ENCODE measurements around the gene EHMT1.

EHMT1 gene

GRCh38 chr9:137618105-137619067 is at the start of gene EHMT1:
Gene EHMT1, plus strand, starts transcription at chr9:137619005. Its CDS starts 24 bp downstream, at chr9:137619029.
- peak; percentile 80 for DNase-seq

GRCh38 chr9:137569609-137570203 is 49.1 kb upstream of the EHMT1 start:
- DNase-seq, result no peak

GRCh38 chr9:137570566-137570965 is 48.2 kb upstream of the EHMT1 start:
- no peak for DNase-seq

GRCh38 chr9:137574192-137574591 is 44.6 kb upstream of the EHMT1 start:
- no peak for DNase-seq

- DNase-seq, result no peak
These were observed 43.5 kb upstream of the EHMT1 start for GRCh38 chr9:137575364-137575715.

- DNase-seq, result no peak
These were observed 42.9 kb upstream of the EHMT1 start for GRCh38 chr9:137575716-137576411.

- DNase-seq, result peak; percentile 89
These were observed 40.1 kb upstream of the EHMT1 start, which contains the start of gene DPH7 for GRCh38 chr9:137578518-137579258. Gene DPH7, minus strand, starts transcription at chr9:137578925. Its CDS starts 148 bp downstream, at chr9:137578777.

GRCh38 chr9:137579259-137579604 is 39.6 kb upstream of the EHMT1 start:
- no peak for DNase-seq

- DNase-seq, result no peak
These were observed 38.4 kb upstream of the EHMT1 start for GRCh38 chr9:137580209-137580953.

- no peak for DNase-seq
These were observed 37.9 kb upstream of the EHMT1 start for GRCh38 chr9:137580954-137581322.

- no peak for DNase-seq
These were observed 37.2 kb upstream of the EHMT1 start for GRCh38 chr9:137581361-137582285.

- no peak for DNase-seq
These were observed 36.4 kb upstream of the EHMT1 start for GRCh38 chr9:137582286-137582860.

GRCh38 chr9:137583347-137583746 is 35.5 kb upstream of the EHMT1 start:
- no peak for DNase-seq

GRCh38 chr9:137583957-137584356 is 34.8 kb upstream of the EHMT1 start:
- DNase-seq, result no peak

GRCh38 chr9:137586854-137587253 is 32.0 kb upstream of the EHMT1 start:
- no peak for DNase-seq

GRCh38 chr9:137588311-137588710 is 30.5 kb upstream of the EHMT1 start:
- DNase-seq, result no peak

- DNase-seq, result no peak
These were observed 29.9 kb upstream of the EHMT1 start for GRCh38 chr9:137588891-137589290.

GRCh38 chr9:137589441-137590122 is 29.2 kb upstream of the EHMT1 start:
- no peak for DNase-seq

- DNase-seq, result no peak
These were observed 28.7 kb upstream of the EHMT1 start for GRCh38 chr9:137590123-137590468.

Measured in NCI-H510A treated with DMSO at 0.1 percent for 48 hours (cell line).